Amniotic stem cell (primary cell): ENCODE data around the gene ZNF570.

Source experiments
- DNase-seq: peaks from one replicate; lab custom pipeline; 2025; lab: John Stamatoyannopoulos, UW

Gene ZNF570

GRCh38 chr19:37468961-37469777, at the start of gene ZNF570:
Gene ZNF570 (plus strand): TSS chr19:37469356. CDS start chr19:37470355, 999 bp downstream.
- peak; percentile 64 for DNase-seq

- no peak for DNase-seq
Measured at GRCh38 chr19:37452500-37453245, 16.5 kb upstream of the ZNF570 start.

- peak; percentile 46 for DNase-seq
Measured at GRCh38 chr19:37466277-37466797, 2.8 kb upstream of the ZNF570 start.

GRCh38 chr19:37466798-37467607, 2.2 kb upstream of the ZNF570 start, which contains the start of gene ZNF569:
Gene ZNF569 (minus strand): TSS chr19:37467444. CDS start chr19:37444921, 22,523 bp downstream.
- peak; percentile 83 for DNase-seq

GRCh38 chr19:37467608-37468090, 1.5 kb upstream of the ZNF570 start:
- no peak for DNase-seq

- DNase-seq, result no peak
Measured at GRCh38 chr19:37470216-37470615, 1.1 kb downstream of the ZNF570 start.

- no peak for DNase-seq
Measured at GRCh38 chr19:37472165-37472564, 3.0 kb downstream of the ZNF570 start.

GRCh38 chr19:37484406-37485168, 15.4 kb downstream of the ZNF570 start:
- no peak for DNase-seq

- DNase-seq, result no peak
Measured at GRCh38 chr19:37492213-37492612, 23.1 kb downstream of the ZNF570 start.

GRCh38 chr19:37505958-37506386, 36.8 kb downstream of the ZNF570 start:
- no peak for DNase-seq

- no peak for DNase-seq
Measured at GRCh38 chr19:37506387-37507166, 37.4 kb downstream of the ZNF570 start, which contains the start of gene ZNF793. Gene ZNF793 (plus strand): TSS chr19:37506939. CDS start chr19:37523440, 16,501 bp downstream.

- DNase-seq, result no peak
Measured at GRCh38 chr19:37507167-37507464, 38.0 kb downstream of the ZNF570 start.

GRCh38 chr19:37511186-37511585, 42.0 kb downstream of the ZNF570 start:
- DNase-seq, result no peak

- DNase-seq, result no peak
Measured at GRCh38 chr19:37511821-37512220, 42.7 kb downstream of the ZNF570 start.

- DNase-seq, result no peak
Measured at GRCh38 chr19:37513397-37513796, 44.2 kb downstream of the ZNF570 start.

GRCh38 chr19:37519890-37520289, 50.7 kb downstream of the ZNF570 start:
- DNase-seq, result no peak

- DNase-seq, result no peak
Measured at GRCh38 chr19:37537391-37537947, 68.3 kb downstream of the ZNF570 start.
